ENCODE results near the gene SEC11A. TPM values are rescaled to one million over a fixed set of nuclear protein-coding genes. Genes with fewer than 3 reads are reported as not detected.
"Not testable (repeated sequence)": the region's sequence is repeated elsewhere in the genome, so short reads cannot be mapped to it uniquely, and the experiment has no call there.

Gene SEC11A
- total RNA-seq, 1 experiment from 2014 or later = 104 TPM

- intact Hi-C loops (cut with micrococcal nuclease; ENCODE audit: unreplicated experiment) = no loop called here
- H3K36me3 ChIP-seq (ENCODE audit: insufficient read depth, low read length, poor library complexity, severe bottlenecking) = peaks cover 79% of the 10 kb centered on the region
- H3K4me1 ChIP-seq (ENCODE audit: insufficient read depth, low read length, poor library complexity, severe bottlenecking) = no peaks in the 10 kb centered on the region
- H3K4me3 ChIP-seq (ENCODE audit: low read depth, low read length, poor library complexity, severe bottlenecking) = no peak overlapping the region
- no peak overlapping the region for H3K27ac ChIP-seq (ENCODE audit: low read depth, low read length, poor library complexity, severe bottlenecking)
- no peak for DNase-seq (ENCODE audit: low spot score)
- ChIA-PET POLR2A (ENCODE audit: low non-redundant PET) (no interaction called here), CTCF (no interaction called here)
- TF ChIP-seq EZH2 (IDR thresholded peaks at IDR 0.05; ENCODE audit: borderline replicate concordance, low read depth, low read length, poor library complexity, severe bottlenecking) = no peak
- TF ChIP-seq CTCF (conservative IDR thresholded peaks at IDR 0.05; ENCODE audit: low read depth, low read length) = no peak
- no peaks in the 10 kb centered on the region for H3K27me3 ChIP-seq (replicated peaks; ENCODE audit: insufficient read depth, low read depth, low read length, poor library complexity)
- H3K9me3 ChIP-seq (ENCODE audit: low read depth, low read length, poor library complexity, severe bottlenecking) = no peaks in the 10 kb centered on the region
- BruUV-seq (replicated peaks) = no TSS peak
These were observed 69.9 kb downstream of the SEC11A start for GRCh38 chr15:84645997-84646396.

GRCh38 chr15:84645496-84645895 is 70.4 kb downstream of the SEC11A start:
- H3K27me3 ChIP-seq (replicated peaks; ENCODE audit: insufficient read depth, low read depth, low read length, poor library complexity) = no peaks in the 10 kb centered on the region
- H3K9me3 ChIP-seq (ENCODE audit: low read depth, low read length, poor library complexity, severe bottlenecking) = no peaks in the 10 kb centered on the region
- H3K36me3 ChIP-seq (ENCODE audit: insufficient read depth, low read length, poor library complexity, severe bottlenecking) = peaks cover 81% of the 10 kb centered on the region
- intact Hi-C loops (cut with micrococcal nuclease; ENCODE audit: unreplicated experiment) = no loop called here
- H3K4me3 ChIP-seq (ENCODE audit: low read depth, low read length, poor library complexity, severe bottlenecking) = no peak overlapping the region
- ChIA-PET POLR2A (ENCODE audit: low non-redundant PET) (interaction anchor here (0.5 kb wide), 1 partner anchor 8 kb away, joined by 7 read pairs; no protein-coding TSS in a partner anchor), CTCF (no interaction called here)
- no peak for DNase-seq (ENCODE audit: low spot score)
- no TSS peak for BruUV-seq (replicated peaks)
- TF ChIP-seq EZH2 (IDR thresholded peaks at IDR 0.05; ENCODE audit: borderline replicate concordance, low read depth, low read length, poor library complexity, severe bottlenecking) (no peak), CTCF (conservative IDR thresholded peaks at IDR 0.05; ENCODE audit: low read depth, low read length) (no peak)
- no peaks in the 10 kb centered on the region for H3K4me1 ChIP-seq (ENCODE audit: insufficient read depth, low read length, poor library complexity, severe bottlenecking)
- no peak overlapping the region for H3K27ac ChIP-seq (ENCODE audit: low read depth, low read length, poor library complexity, severe bottlenecking)

GRCh38 chr15:84643838-84644237 is 72.1 kb downstream of the SEC11A start:
- intact Hi-C loops (cut with micrococcal nuclease; ENCODE audit: unreplicated experiment) = no loop called here
- no TSS peak for BruUV-seq (replicated peaks)
- Histone ChIP-seq H3K27ac (ENCODE audit: low read depth, low read length, poor library complexity, severe bottlenecking) (no peak overlapping the region), H3K36me3 (ENCODE audit: insufficient read depth, low read length, poor library complexity, severe bottlenecking) (peaks cover 86% of the 10 kb centered on the region), H3K4me1 (ENCODE audit: insufficient read depth, low read length, poor library complexity, severe bottlenecking) (no peaks in the 10 kb centered on the region), H3K9me3 (ENCODE audit: low read depth, low read length, poor library complexity, severe bottlenecking) (no peaks in the 10 kb centered on the region), H3K27me3 (replicated peaks; ENCODE audit: insufficient read depth, low read depth, low read length, poor library complexity) (no peaks in the 10 kb centered on the region), H3K4me3 (ENCODE audit: low read depth, low read length, poor library complexity, severe bottlenecking) (no peak overlapping the region)
- ChIA-PET CTCF (no interaction called here), POLR2A (ENCODE audit: low non-redundant PET) (no interaction called here)
- DNase-seq (ENCODE audit: low spot score) = no peak
- TF ChIP-seq CTCF (conservative IDR thresholded peaks at IDR 0.05; ENCODE audit: low read depth, low read length) = no peak
- no peak for TF ChIP-seq EZH2 (IDR thresholded peaks at IDR 0.05; ENCODE audit: borderline replicate concordance, low read depth, low read length, poor library complexity, severe bottlenecking)

GRCh38 chr15:84642640-84643039 is 73.3 kb downstream of the SEC11A start:
- BruUV-seq (replicated peaks); CTCF ChIA-PET: not testable (repeated sequence)

GRCh38 chr15:84641871-84642270 is 74.1 kb downstream of the SEC11A start:
- DNase-seq (ENCODE audit: low spot score); H3K9me3 ChIP-seq (ENCODE audit: low read depth, low read length, poor library complexity, severe bottlenecking); POLR2A ChIA-PET (ENCODE audit: low non-redundant PET); H3K4me3 ChIP-seq (ENCODE audit: low read depth, low read length, poor library complexity, severe bottlenecking); BruUV-seq (replicated peaks); H3K27ac ChIP-seq (ENCODE audit: low read depth, low read length, poor library complexity, severe bottlenecking); H3K4me1 ChIP-seq (ENCODE audit: insufficient read depth, low read length, poor library complexity, severe bottlenecking); intact Hi-C loops (cut with micrococcal nuclease; ENCODE audit: unreplicated experiment); CTCF ChIA-PET; H3K27me3 ChIP-seq (replicated peaks; ENCODE audit: insufficient read depth, low read depth, low read length, poor library complexity): not testable (repeated sequence)
- H3K36me3 ChIP-seq (ENCODE audit: insufficient read depth, low read length, poor library complexity, severe bottlenecking) = peaks cover 71% of the 10 kb centered on the region

More at GRCh38 chr15:84642640-84643039, 73.3 kb downstream of the SEC11A start:
- POLR2A ChIA-PET (ENCODE audit: low non-redundant PET); H3K9me3 ChIP-seq (ENCODE audit: low read depth, low read length, poor library complexity, severe bottlenecking); H3K27ac ChIP-seq (ENCODE audit: low read depth, low read length, poor library complexity, severe bottlenecking); intact Hi-C loops (cut with micrococcal nuclease; ENCODE audit: unreplicated experiment); H3K27me3 ChIP-seq (replicated peaks; ENCODE audit: insufficient read depth, low read depth, low read length, poor library complexity); DNase-seq (ENCODE audit: low spot score); H3K4me3 ChIP-seq (ENCODE audit: low read depth, low read length, poor library complexity, severe bottlenecking); H3K4me1 ChIP-seq (ENCODE audit: insufficient read depth, low read length, poor library complexity, severe bottlenecking): not testable (repeated sequence)
- peaks cover 79% of the 10 kb centered on the region for H3K36me3 ChIP-seq (ENCODE audit: insufficient read depth, low read length, poor library complexity, severe bottlenecking)

Data from A673 (cell line).